GM12878 (cell line): ENCODE measurements around the gene SLC15A1.

ENCODE experiments used
- ATF2 ChIP-seq: IDR thresholded peaks from 2 replicates; pipeline ENCODE4 v1.6.1; 2012; ENCODE audit warnings: low read length, inconsistent platforms
- CBX5 ChIP-seq: sonication (generic); IDR thresholded peaks from 2 replicates; pipeline ENCODE4 v1.6.1; 2016; ENCODE audit warnings: low read depth, moderate library complexity, mild to moderate bottlenecking, inconsistent platforms
- CTCF ChIP-seq, 3 experiments: IDR thresholded peaks in 2 of 3; conservative IDR thresholded peaks in 1 of 3; 2 replicates each; pipeline ENCODE4 v1.5.1; 2011; ENCODE audit warnings: low read depth in 3 of 3, low read length in 3 of 3, mild to moderate bottlenecking in 3 of 3, control low read depth in 2 of 3, moderate library complexity in 2 of 3, inconsistent platforms in 1 of 3, mixed read lengths in 1 of 3; ENCODE audit not compliant: control insufficient read depth in 2 of 3, insufficient read depth in 1 of 3; ENCODE audit errors: extremely low read depth in 1 of 3
- FOXM1 ChIP-seq: IDR thresholded peaks from 2 replicates; pipeline ENCODE4 v1.6.1; 2012; ENCODE audit warnings: low read depth, mild to moderate bottlenecking, inconsistent platforms, low read length, moderate library complexity
- MLLT1 ChIP-seq: fragments of 450-650 bp; IDR thresholded peaks from 2 replicates; pipeline ENCODE4 v1.6.1; 2016; ENCODE audit warnings: mild to moderate bottlenecking
- POLR2A ChIP-seq: IDR thresholded peaks from 2 replicates; pipeline ENCODE4 v1.6.1; 2011; ENCODE audit warnings: low read depth, mild to moderate bottlenecking, low read length
- POLR2AphosphoS5 ChIP-seq: IDR thresholded peaks from 2 replicates; pipeline ENCODE4 v1.6.1; 2011; ENCODE audit warnings: mild to moderate bottlenecking, low read length, inconsistent platforms
- TAF1 ChIP-seq: IDR thresholded peaks from 2 replicates; pipeline ENCODE4 v1.6.1; 2011; ENCODE audit warnings: mild to moderate bottlenecking, low read depth, low read length, borderline replicate concordance
- USF2 ChIP-seq: IDR thresholded peaks from 2 replicates; pipeline ENCODE4 v1.6.1; 2011; ENCODE audit warnings: low read depth, low read length, improper control_type of control experiment, borderline replicate concordance
- ZNF207 ChIP-seq: fragments of 450-650 bp; IDR thresholded peaks from 2 replicates; pipeline ENCODE4 v1.6.1; 2014; ENCODE audit warnings: antibody characterized with exemption, mild to moderate bottlenecking, borderline replicate concordance

GRCh38 chr13:98649861-98650260 lies 102.6 kb downstream of the SLC15A1 start:
- TF ChIP-seq POLR2AphosphoS5 (no peak), CTCF (IDR thresholded peaks at IDR 0.05 in 2 of 3, conservative IDR thresholded peaks at IDR 0.05 in 1 of 3; ENCODE audit: control insufficient read depth in 2 of 3, extremely low read depth in 1 of 3, insufficient read depth in 1 of 3, low read depth in 3 of 3, low read length in 3 of 3) (no peak), USF2 (no peak), ZNF207 (no peak), MLLT1 (no peak), POLR2A (no peak), TAF1 (no peak), ATF2 (no peak), FOXM1 (no peak), CBX5 (no peak)
